KBM-7 (cell line): ENCODE data around the gene PREX1.

Source experiments
- DNase-seq: peaks from one replicate; pipeline ENCODE4 v3.0.0-alpha.2; 2015
- in situ Hi-C: fragments of 300-500 bp; cut with MboI; formaldehyde crosslinking; loops from 2 replicates; pipeline ENCODE4 v1.14.3; 2020; ENCODE audit warnings: low sequenced_read_pairs, low pct_unique_long_range_greater_than_20kb, mixed read lengths

Gene PREX1

DNA sequence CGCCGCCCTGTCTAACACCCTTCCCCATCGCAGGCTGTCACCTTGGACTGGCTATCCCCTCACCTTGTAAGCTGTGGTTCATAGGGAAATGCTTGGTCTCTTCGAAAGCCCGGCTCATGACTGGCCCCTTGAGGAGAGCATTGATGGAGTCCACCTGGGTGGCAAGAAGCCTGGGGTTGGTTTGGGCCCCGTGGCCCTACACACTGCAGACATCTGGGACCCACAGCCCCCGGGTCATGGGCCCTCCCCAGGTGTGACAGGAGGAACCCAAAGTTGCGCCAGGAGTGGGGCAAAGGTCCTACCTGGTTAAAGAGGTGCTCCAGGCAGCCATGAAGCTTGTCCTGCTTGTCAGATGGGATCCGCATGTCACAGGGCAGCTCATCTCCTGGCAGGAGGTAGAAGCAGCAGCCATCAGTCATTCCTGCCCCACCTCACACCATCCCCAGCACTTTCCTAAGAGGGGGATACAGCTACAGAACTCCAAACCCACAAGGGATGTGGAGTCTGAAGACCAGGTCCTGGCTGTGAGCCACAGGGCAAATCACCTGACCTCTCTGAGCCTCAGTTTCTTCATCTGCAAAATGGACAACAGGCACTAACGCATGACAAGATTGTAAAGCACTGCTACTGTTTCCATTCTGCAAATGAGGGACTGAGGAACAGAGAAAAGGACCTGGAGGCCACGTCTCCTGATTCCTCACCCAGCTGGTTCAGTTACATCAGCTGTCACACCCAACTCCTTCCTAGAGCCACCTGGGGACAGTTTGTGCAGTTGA is 185.5 kb downstream of the PREX1 start:
- DNase-seq = no peak
- in situ Hi-C loops = no loop called here

DNA sequence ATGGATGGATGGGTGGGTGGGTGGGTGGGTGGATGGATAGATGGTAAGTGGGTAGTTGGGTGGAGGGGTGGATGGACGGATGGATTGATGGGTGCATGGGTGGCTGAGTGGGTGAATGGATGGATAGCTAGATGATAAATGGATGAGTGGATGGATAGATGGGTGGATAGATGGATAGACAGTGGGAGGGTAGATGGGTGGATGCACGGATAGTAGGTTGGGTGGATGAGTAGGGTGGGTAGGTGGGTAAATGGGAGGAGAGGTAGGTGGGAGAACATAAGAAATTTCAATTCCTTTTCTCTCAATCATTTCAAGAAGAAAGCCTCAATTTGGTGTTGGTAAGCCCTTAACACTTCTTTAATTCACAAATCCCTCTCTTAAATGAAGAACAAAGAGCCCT is 186.9 kb downstream of the PREX1 start:
- in situ Hi-C loops = no loop called here

DNA sequence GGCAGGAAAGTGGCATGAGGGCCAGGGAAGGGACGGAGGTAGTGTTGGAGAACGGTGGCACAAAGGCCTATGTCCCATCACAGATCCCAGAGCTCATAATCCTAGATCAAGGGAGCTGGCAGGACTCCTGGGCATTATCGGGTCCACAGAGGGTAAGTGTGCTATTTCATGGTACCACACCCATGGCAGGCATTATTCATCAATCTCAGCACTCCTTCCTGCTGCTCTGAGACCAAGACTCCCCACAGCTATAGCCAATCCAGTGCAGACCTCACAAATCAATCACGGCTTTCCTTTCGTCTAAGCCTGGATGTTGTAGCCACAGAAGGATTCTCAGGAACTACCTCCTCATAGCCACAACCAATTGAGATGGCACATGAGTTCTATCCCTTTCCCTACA is 187.9 kb downstream of the PREX1 start:
- in situ Hi-C loops = no loop called here
- no peak for DNase-seq

More for the DNA sequence above, 186.9 kb downstream of the PREX1 start:
- no peak for DNase-seq

DNA sequence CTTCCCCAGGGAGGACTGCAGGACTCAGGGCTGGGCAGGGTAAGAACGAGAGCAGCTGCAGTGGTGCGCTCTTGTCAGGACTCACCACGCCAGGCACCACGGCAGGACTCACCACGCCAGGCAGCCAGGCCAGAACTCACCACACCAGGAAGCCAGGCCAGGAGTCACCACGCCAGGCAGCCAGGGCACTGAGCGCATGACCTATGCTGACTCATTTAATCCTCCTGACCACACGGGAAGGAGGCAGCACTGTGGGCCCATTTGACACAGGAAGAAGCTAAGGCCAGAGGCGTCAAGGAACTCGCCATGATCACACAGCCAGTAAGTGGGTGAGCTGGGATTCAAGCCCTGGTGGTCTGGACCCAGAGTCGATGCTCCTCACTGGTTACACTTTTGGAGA is 189.3 kb downstream of the PREX1 start:
- no peak for DNase-seq
- in situ Hi-C loops = no loop called here

DNA sequence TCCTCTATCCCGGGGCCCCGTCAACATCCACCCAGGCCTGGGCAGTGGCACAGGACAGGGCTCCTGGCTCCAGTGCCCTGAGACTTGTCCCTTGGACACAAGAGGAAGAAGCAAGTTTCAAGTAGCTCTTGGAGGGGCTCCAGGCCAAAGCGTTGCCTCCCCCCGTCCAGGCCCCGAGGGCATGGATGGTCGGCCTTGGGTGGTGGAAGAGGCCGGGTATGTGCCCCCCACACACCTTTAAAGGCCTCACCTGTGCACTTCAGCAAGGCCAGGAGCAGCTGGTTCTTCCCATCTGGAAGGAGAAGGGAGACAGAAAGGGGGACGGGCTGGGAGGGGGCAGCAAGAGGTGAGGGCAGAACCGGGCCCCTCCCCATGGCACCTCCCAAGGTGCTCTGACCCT is 190.3 kb downstream of the PREX1 start:
- no peak for DNase-seq
- in situ Hi-C loops = no loop called here

DNA sequence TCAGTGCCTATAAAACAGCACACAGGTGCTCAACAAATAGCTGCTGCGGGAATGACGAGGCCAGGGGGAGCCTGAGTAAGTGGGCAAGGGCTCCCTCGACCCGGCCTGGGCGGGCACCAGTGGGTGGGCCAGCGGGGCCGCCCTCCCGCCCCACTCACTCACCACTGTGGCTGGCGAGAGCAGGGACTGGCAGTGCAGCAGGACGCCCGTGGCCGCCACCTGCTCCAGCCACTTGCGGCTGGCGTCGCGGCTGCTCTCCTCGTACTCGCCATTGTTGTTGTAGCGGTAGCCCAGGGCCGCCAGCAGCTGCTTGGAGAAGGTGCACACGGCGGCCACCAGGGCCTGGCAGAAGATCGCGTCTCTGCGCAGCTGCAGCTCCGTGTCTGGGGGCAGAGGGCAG is 191.5 kb downstream of the PREX1 start:
- in situ Hi-C loops = no loop called here
- DNase-seq = no peak

DNA sequence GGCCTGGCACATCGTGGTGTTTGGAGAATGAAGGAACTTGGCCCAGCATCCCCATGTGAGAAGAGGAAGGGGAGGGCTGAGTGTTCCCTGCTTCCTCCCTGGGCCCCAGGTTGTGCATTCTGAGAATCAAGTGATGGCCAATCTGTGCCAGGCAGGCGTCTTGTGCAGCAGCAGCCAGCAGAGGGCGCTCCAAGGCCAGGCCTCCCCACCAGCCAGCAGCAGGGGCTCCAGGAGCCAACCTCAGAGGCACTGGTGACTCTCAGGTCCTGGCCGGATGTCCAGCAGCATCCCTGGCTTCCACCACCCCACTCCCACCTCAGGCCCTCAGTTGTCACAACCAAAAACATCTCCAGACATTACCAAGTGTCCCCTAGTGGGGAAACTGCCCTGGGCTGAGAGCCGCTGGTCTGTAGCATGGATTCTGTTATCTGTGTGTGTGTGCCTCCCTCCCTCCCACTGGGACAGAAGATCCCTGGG is 192.0 kb downstream of the PREX1 start:
- peak; percentile 81 for DNase-seq
- in situ Hi-C loops = no loop called here

DNA sequence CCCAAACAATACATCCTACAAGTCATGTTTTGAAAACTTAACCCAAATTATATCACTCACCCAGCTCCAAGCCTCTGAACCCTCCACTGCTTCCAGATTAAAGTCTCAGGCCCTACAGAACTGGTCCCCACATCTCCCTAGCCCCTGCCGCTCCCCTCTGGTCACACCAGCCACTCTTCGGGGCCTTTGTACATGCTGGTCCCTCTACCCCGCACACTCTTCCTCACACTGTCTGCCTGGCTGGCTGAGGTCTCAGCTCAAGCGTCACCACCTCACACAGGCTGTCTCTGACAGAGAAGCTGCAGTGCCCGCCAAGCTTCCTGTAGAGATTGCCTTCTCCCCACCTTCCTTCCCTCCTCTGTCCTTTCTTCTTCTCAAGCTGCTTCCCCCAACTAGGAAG is 192.4 kb downstream of the PREX1 start:
- in situ Hi-C loops = no loop called here

DNA sequence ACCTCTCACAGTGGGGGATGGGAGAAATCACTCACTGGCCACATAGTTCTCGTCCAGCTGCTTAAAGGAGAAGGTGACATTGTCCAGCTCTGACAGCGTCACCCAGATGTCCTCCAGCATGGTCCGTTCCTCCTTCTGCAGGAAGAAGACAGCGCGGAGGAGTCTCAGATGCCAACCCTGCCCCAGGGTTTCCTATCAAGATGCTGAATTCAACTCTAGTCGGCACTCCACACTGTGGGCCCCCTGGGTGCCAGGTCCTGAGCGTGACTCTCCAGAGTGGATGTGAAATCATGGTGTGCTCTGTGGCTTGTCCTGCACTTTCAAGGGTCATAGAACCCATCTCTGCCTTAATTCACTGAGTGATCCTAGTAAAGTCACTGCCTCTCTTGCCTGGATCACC is 193.2 kb downstream of the PREX1 start:
- in situ Hi-C loops = no loop called here
- no peak for DNase-seq

More for the DNA sequence above, 192.4 kb downstream of the PREX1 start:
- no peak for DNase-seq

DNA sequence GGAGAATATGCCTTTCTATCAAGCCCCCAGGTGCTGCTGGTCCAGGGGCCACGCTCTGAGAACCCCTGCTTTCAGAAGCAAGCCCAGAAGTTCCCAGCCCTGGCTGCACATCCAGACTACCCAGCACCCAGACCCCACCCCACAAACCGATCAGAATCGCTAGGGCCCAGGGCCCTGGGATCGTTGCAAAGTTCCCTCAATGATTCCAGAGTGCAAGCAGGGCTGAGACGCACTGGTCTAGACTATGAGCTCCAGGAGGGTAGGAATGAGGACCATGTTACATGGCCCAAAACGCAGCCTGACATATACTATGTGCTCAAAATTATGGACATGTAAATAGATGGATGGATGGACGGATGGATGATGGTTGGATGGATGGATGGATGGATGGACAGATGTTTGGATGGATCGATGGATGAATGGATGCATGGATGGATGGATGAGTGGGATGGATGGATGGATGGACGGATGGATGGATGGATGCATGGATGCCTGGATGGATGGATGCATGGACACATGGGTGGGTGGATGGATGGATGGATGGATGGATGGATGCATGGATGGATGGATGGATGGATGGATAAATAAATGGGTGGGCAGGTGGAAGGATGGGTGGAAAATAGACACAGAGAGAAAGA is 194.1 kb downstream of the PREX1 start:
- DNase-seq = no peak
- in situ Hi-C loops = no loop called here

DNA sequence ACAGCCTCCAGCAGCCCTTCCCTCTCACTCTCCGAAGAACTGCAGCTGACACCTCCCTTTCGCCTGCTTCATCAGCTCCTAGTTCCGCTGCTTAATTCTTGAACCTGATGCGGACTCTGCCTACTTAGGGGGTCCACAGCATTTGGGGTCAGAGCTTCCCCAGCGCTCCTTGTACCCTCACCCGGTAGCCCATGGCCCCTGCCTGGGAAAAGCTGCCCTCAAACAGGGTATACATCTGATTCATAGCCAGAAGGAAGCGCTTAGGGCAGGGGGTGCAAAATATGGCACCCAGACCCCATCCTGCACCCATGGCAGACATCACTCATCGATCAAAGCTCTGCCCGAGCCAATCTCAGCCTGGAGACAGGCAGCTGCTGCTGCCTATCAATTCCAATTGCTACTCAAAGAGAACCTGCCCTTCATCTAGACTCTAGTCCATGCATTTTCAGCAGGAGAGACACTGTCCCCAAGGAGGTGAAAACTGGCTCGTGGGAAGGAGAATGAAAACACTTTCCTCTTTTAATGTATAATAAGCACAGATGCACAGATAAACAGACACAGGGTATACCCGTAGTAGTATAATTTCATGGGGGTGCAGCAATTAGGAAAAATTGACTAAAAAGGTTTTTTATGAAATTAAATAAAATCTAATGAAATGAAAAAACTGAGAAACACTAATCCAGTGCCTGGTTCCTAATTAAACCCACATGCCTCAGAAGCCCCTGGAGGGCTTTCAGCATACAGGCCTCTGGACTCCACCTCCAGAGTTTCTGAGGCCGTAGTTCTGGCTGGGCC is 194.8 kb downstream of the PREX1 start:
- DNase-seq = no peak
- in situ Hi-C loops = no loop called here

DNA sequence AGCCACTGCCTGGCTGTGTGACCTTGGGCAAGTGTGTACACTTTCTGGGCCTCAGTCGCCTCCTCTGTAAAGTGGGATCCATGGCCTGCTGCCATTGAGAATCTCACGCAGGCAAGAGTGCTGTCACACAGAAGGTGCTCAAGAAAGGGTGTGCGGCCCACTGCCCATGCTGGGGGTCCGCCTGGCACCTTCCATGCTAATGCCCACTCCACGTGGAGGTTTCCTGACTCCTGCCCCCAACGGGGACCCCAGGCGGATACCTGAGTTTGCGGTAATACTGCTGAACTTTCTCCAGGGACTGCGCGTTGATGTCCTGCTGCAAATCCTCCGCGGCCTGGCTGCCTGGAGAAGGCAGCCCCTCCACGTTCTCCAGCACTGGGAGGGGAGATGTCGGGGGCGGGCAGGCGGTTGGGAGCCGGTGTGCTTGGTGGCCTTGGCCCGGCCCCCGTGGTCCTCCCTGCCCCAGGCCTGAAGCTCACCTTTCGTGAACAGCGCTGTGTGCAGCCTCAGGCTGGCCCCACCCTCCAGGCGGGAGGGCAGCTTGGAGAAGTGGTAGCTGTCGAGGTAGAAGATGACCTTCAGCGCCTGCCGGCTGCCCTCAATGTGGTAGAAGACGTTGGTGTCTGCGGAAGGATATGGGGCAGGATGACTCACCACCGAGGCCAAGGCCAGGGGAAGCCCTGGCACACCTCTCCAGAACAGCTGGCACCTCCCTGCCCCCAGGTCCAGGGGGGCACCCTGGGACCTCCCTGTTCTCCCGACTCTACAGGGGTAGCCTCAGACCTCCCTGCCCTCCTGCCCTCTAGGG is 195.6 kb downstream of the PREX1 start:
- in situ Hi-C loops = no loop called here
- no peak for DNase-seq

DNA sequence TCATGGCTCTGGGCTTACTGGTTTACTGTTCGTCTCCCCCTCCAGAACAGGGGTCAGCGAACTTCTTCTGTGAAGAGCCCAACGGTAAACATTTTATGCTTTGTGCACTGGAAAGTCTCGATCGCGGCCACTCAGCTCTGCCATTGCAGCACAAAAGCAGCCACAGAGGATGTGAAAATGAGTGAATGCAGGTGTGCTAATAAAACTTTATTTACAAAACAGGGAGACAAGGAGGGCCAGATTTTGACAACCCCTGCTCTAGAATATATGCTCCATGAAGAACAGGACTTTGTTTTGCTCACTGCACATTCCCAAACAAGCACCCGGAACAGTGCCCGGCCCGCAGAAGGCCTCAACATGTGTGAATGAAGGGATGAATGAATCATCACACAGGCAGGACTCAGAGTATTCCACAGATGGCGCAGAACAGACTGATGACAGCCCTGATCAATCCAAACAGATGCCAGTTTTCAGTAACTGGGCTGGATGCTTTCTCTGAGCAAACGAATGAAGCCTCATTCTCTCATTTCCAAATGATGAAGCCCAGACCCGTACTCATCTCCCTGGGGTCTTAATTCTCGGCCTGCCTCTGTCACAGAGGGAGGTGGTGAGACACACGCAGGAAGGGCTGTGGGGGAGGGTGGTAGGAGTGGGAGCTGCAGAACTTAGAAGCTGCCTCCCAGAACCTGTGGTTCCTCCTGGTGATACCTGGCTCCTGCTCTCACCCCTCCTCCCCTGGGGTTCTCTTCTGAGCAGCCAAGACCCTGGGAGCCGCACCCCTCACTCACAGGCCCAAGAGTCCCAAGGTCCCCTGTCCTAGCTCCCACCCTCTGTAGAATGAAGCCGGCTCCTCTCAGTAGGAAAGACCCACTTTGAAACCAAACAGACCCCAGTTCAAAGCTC is 196.4 kb downstream of the PREX1 start:
- DNase-seq = no peak

DNA sequence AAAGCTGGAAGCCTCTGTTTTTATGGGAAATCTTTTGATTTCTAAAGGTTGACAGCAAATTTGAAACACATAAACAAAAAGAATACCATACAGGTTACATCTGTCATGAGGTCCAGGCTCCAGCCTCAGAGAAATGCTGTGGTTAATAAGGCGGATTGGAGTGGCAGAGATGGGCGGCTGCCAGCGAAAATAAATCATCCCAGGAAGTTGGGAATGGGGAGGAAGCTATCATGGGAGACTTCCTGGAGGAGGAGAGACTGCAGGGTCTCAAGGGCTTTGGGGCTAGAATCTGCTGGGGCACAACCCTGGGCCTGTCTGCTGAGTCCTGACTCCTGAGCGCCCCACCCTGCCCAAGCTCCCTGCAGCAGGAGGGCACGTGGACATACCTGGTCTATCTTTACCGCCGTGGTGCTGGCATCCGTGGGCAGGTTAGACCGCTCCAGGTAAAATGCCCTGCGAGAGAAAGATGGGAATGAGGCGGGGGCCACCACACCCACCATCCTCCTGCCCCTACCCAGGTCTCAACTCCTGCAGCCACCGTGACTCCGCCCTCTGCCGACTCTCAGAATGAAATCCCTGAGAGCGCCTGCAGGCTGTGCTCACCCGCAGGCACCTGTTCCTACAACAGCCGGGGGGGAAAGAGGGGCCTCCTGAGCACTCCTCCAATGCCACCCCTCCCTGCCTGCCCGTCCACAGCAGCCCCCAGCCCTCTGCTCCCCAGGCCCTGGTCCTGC is 197.3 kb downstream of the PREX1 start:
- DNase-seq = no peak

More for the DNA sequence above, 196.4 kb downstream of the PREX1 start:
- in situ Hi-C loops = no loop called here

DNA sequence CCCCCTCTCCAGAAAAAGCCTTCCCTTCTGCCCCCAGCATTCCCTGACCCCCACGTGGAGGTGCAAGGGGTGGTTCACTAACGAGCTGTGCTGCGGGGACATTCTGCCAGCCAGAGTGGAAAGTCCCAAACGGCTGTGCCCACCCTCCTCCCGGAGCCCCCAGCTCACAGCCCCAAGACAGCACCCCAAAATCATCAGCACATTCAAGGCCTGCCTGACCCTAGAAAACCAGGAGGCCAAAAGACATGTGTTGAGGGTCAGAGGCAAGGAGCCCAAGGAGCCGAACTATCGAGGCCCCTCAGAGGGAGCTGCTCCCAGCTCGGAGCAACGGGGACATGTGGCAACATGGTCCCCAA is 197.9 kb downstream of the PREX1 start:
- in situ Hi-C loops = no loop called here
- no peak for DNase-seq

More for the DNA sequence above, 197.3 kb downstream of the PREX1 start:
- in situ Hi-C loops = no loop called here

DNA sequence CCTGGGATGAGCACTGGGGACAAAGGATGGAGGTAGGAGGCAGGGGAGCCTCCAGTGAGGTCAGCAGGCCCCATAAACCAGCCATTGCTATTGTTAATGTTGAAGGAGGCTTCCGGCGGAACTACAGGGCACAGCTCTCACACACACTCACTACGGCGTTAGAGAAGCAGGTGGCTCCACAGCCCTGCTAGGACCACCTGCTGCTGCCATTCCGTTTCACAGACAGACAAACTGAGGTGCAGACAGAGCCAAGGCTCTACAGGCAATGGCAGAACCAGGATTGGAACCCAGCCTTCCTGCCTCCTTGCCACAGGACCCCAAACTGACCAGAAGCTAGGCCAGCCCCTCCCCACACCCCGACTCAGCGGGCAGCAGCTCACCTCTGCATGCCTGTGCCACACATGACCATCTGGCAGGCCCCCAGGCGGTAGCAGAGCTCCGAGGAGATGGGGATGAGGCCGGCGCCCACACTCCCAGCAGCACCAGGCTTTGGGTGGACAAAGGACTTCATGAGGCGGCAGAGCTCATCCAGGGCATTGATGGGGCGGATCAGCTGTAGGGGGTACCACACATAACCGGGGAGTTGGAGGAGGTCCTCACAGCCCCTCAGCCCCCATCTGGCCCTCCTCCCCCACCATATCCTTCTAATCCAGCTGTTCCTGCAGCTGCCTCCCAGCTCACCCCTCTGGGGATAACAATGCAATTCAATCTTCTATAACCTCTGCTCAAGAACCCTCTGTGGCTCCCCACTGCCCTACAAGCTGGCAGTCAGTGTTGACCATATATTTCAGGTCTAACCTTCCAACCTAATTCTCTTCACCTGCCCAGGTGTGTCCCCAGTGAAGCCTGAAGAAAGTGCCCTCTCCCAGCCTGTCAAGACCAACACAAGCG is 198.5 kb downstream of the PREX1 start:
- no peak for DNase-seq
- in situ Hi-C loops = no loop called here

DNA sequence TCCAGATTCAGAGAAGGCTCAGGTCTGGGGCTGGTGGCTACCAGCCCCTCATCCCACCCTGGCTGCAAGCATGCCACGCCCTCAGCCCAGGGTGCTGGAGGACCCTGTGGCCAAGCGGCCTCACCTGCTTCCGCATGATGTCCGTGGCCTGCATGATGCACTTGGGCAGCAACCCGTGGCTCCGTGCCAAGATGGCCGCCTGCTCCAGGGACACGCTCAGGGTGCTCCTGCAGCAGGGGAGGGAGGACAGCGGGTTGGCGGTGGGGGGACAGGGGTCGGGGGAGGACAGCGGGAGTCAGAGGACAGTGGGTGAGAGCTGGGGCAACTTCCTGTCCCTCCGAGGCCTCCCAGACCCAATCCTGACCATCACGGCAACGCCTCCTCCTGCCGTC is 200.1 kb downstream of the PREX1 start:
- in situ Hi-C loops = no loop called here

More for the DNA sequence above, 200.1 kb downstream of the PREX1 start:
- no peak for DNase-seq
